Activated naive CD8-positive, alpha-beta T cell treated with anti-CD3 and anti-CD28 coated beads for 36 hours (primary cell): ENCODE results near the gene MAP7D2. TPM values are rescaled to one million over a fixed set of nuclear protein-coding genes. Genes with fewer than 3 reads are reported as not detected.

Experiments used
- DNase-seq: peaks from one replicate; pipeline ENCODE4 v3.0.0; 2021
- H3K27ac Mint-ChIP-seq: one replicate; pipeline ENCODE4 v1.8.0; 2022; ENCODE audit warnings: mild to moderate bottlenecking, moderate library complexity, mixed read lengths
- H3K27me3 Mint-ChIP-seq: one replicate; pipeline ENCODE4 v1.8.0; 2022; ENCODE audit warnings: mild to moderate bottlenecking, mixed read lengths
- H3K36me3 Mint-ChIP-seq: one replicate; pipeline ENCODE4 v1.8.0; 2021; ENCODE audit warnings: mild to moderate bottlenecking, mixed read lengths
- H3K4me1 Mint-ChIP-seq: one replicate; pipeline ENCODE4 v1.8.0; 2021; ENCODE audit warnings: mixed read lengths
- H3K4me3 Mint-ChIP-seq: one replicate; pipeline ENCODE4 v1.8.0; 2022; ENCODE audit warnings: mild to moderate bottlenecking, moderate library complexity, mixed read lengths
- H3K9me3 Mint-ChIP-seq: one replicate; pipeline ENCODE4 v1.8.0; 2022; ENCODE audit warnings: mixed read lengths
- total RNA-seq, 2 experiments: library from RNA; stranded (reverse); gene quantifications; one replicate each; pipeline ENCODE4 v1.2.3, GENCODE V29; 2021

The MAP7D2 gene
- total RNA-seq, 2 experiments from 2014 or later: 0.70 to 0.90 TPM

DNA sequence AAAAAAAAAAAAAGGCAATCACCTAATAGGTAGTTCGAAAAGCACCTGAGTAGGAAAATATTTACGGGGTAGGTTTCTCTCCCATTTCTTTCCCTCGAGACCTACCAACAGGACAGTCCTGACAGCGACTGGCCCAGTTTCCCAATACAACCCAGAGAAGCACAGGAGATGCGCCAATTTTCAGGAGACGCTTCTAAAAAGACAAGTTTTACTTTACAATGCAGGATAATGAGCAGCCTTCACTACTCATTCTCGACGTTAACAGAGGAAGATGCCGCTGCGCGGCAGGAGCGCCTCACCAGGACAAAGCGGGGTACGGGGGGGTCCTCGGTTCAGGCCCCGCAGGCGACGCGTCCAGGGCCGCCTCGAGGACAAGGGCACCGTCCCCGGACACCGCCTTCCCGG is 126.6 kb downstream of the MAP7D2 start:
- DNase-seq: no peak
- Mint-ChIP-seq H3K4me1 (peaks cover 7% of the 10 kb centered on the region), H3K4me3 (peak overlapping the region; percentile 91), H3K27me3 (no peaks in the 10 kb centered on the region), H3K9me3 (no peaks in the 10 kb centered on the region), H3K27ac (peak overlapping the region; percentile 73), H3K36me3 (no peaks in the 10 kb centered on the region)

DNA sequence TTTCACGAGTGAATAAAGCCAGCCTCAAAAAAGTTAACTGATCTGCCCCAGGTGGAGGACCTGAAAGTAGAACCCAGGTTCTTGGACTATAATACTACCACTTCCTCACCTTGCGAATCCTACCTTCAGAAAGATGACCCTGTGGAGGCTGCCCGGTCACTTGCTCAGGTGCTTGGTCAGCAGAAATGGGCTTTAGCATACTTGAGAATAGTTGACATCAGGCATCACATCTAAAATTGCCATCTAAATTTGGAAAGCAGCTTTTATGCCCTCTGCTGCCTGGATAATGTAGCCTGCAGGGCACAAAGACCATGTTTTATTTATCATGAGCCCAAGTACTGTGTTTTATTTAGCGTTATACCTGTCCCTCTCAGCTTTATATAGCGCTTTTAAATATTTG is 128.9 kb downstream of the MAP7D2 start:
- Mint-ChIP-seq H3K9me3 (no peaks in the 10 kb centered on the region), H3K4me3 (no peak overlapping the region), H3K27ac (no peak overlapping the region), H3K4me1 (peaks cover 7% of the 10 kb centered on the region), H3K36me3 (no peaks in the 10 kb centered on the region), H3K27me3 (no peaks in the 10 kb centered on the region)
- DNase-seq: no peak

DNA sequence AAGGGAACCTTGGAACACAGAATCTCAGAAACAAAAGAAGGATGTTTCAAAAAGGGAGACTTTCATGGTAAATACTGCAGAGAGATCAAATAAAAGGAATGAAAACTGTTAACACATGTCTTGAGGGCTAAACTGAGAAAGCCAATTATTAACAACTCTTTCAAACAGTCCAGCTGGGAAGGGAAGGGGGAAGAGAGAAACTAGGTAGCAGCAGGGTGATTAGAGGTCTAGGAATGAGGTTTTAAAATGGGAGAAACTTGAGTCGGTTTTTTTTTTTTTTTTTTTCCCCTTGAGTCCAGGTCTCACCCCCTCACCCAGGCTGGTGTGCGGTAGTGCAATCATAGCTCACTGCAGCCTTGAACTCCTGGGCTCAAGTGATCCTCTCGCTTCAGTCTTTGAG is 130.2 kb downstream of the MAP7D2 start:
- Mint-ChIP-seq H3K27me3 (no peaks in the 10 kb centered on the region), H3K4me1 (peaks cover 6% of the 10 kb centered on the region), H3K4me3 (no peak overlapping the region), H3K9me3 (no peaks in the 10 kb centered on the region), H3K27ac (no peak overlapping the region), H3K36me3 (peaks cover 2% of the 10 kb centered on the region)
- no peak for DNase-seq

DNA sequence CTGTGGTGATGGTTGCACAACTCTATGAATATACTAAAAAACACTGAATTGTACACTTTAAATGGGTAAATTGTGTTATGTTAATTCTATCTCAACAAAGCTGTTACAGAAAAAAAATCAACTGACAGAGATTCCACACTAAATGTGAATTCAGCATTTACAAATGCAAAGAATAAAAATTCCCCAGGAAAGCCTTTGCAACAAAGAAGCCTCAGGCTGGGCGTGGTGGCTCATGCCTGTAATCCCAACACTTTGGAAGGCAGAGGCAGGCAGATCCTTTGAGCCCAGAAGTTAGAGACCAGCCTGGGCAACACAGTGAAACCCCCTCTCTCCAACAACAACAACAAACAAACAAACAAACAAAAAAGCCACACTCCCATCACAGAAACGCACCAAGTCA is 134.8 kb downstream of the MAP7D2 start:
- no peak for DNase-seq
- H3K4me1 Mint-ChIP-seq: peaks cover 8% of the 10 kb centered on the region
- H3K27ac Mint-ChIP-seq: no peak overlapping the region
- H3K4me3 Mint-ChIP-seq: no peak overlapping the region
- H3K27me3 Mint-ChIP-seq: no peaks in the 10 kb centered on the region
- H3K9me3 Mint-ChIP-seq: peaks cover 3% of the 10 kb centered on the region
- peaks cover 15% of the 10 kb centered on the region for H3K36me3 Mint-ChIP-seq

DNA sequence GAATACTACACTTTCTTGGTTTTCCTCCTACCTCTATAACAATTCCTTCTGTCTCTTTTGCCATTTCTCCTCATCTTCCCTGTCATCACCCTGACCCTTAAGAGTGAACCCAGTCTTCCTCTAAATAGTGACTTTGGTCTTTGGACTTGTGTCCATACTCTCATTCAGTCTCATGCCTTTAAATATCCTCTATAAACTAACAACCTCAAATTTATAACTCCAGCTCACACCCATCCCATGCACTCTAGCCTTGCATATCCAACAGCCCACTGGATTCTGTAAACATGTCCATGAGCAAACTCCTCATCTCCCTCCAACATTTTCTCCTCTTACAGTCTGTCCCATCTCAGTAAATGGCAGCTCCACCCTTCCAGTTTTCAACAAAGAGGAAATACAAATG is 140.9 kb downstream of the MAP7D2 start:
- H3K9me3 Mint-ChIP-seq: peaks cover 7% of the 10 kb centered on the region
- peaks cover 16% of the 10 kb centered on the region for H3K4me1 Mint-ChIP-seq
- H3K27me3 Mint-ChIP-seq: no peaks in the 10 kb centered on the region
- H3K4me3 Mint-ChIP-seq: no peak overlapping the region
- no peak for DNase-seq
- H3K27ac Mint-ChIP-seq: no peak overlapping the region
- H3K36me3 Mint-ChIP-seq: peaks cover 18% of the 10 kb centered on the region

DNA sequence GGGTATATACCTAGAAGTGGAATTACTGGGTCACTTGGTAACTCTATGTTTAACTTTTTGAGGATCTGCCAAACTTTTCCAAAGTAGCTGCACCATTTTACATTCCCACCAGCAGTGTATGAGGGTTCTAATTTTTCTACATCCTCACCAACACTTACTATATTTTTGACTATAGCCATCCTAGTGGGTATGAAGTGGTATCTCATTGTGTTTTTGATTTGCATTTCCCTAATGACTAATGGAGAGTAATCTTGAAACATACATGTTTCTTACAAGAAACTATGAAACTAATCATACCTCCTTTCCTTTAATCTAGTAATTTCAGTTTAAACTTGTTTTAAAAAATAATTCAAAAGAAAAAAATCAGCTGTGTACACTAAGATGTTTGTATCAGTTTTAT is 143.7 kb downstream of the MAP7D2 start:
- H3K27ac Mint-ChIP-seq: no peak overlapping the region
- H3K4me3 Mint-ChIP-seq: no peak overlapping the region
- H3K36me3 Mint-ChIP-seq: peaks cover 13% of the 10 kb centered on the region

GRCh38 chrX:19968276-19968675 is 148.4 kb downstream of the MAP7D2 start:
- no peaks in the 10 kb centered on the region for H3K27me3 Mint-ChIP-seq
- DNase-seq: no peak
- H3K4me1 Mint-ChIP-seq: peaks cover 15% of the 10 kb centered on the region
- no peak overlapping the region for H3K4me3 Mint-ChIP-seq
- no peak overlapping the region for H3K27ac Mint-ChIP-seq
- peaks cover 11% of the 10 kb centered on the region for H3K36me3 Mint-ChIP-seq
- H3K9me3 Mint-ChIP-seq: no peaks in the 10 kb centered on the region

More for the DNA sequence above, 143.7 kb downstream of the MAP7D2 start:
- H3K4me1 Mint-ChIP-seq: peaks cover 14% of the 10 kb centered on the region
- no peaks in the 10 kb centered on the region for H3K27me3 Mint-ChIP-seq
- peaks cover 5% of the 10 kb centered on the region for H3K9me3 Mint-ChIP-seq
- DNase-seq: no peak

GRCh38 chrX:19966056-19966455 is 150.7 kb downstream of the MAP7D2 start:
- peaks cover 13% of the 10 kb centered on the region for H3K36me3 Mint-ChIP-seq
- no peak overlapping the region for H3K4me3 Mint-ChIP-seq
- H3K9me3 Mint-ChIP-seq: no peaks in the 10 kb centered on the region
- H3K27ac Mint-ChIP-seq: no peak overlapping the region
- no peaks in the 10 kb centered on the region for H3K27me3 Mint-ChIP-seq
- H3K4me1 Mint-ChIP-seq: peaks cover 10% of the 10 kb centered on the region
- DNase-seq: no peak

DNA sequence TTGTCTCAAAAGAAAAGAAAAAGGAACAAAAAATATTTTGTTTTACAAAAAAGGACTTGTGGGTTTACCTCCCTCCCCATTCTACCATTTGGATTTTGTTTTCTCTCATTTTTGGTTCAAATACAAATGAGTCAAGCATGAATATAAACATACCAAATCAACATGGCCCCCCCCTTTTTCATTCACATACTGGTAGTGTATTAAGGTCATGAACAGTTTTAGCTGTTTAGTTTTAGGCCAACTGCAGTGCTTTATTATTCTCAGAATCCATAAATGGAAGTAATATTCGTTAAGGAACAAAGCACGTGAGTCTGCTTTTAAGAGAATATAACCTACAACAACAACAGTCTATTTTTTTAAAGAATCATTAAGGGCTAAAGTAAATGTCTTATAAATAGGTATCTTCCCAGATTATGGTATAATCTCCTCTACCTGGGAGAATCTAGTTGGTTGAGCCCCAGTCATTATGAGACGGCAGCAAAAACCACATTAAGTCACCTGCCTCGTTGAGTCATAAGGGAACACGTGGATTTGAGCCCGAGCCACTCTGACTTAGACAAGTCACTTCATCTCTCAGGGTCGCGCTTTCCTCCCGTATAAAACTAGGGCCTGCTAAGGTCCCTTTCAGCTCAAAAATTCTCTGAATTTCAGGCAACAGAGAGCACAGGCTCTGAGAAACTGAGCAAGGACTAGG is 152.5 kb downstream of the MAP7D2 start:
- Mint-ChIP-seq H3K27ac (no peak overlapping the region), H3K9me3 (no peaks in the 10 kb centered on the region), H3K36me3 (peaks cover 13% of the 10 kb centered on the region), H3K27me3 (no peaks in the 10 kb centered on the region), H3K4me1 (peaks cover 13% of the 10 kb centered on the region), H3K4me3 (no peak overlapping the region)
- peak; percentile 30 for DNase-seq

GRCh38 chrX:19960913-19961312 is 155.8 kb downstream of the MAP7D2 start:
- no peak overlapping the region for H3K27ac Mint-ChIP-seq
- H3K4me1 Mint-ChIP-seq: peaks cover 13% of the 10 kb centered on the region
- H3K9me3 Mint-ChIP-seq: no peaks in the 10 kb centered on the region
- H3K36me3 Mint-ChIP-seq: peaks cover 15% of the 10 kb centered on the region
- no peaks in the 10 kb centered on the region for H3K27me3 Mint-ChIP-seq
- no peak overlapping the region for H3K4me3 Mint-ChIP-seq
- DNase-seq: no peak

DNA sequence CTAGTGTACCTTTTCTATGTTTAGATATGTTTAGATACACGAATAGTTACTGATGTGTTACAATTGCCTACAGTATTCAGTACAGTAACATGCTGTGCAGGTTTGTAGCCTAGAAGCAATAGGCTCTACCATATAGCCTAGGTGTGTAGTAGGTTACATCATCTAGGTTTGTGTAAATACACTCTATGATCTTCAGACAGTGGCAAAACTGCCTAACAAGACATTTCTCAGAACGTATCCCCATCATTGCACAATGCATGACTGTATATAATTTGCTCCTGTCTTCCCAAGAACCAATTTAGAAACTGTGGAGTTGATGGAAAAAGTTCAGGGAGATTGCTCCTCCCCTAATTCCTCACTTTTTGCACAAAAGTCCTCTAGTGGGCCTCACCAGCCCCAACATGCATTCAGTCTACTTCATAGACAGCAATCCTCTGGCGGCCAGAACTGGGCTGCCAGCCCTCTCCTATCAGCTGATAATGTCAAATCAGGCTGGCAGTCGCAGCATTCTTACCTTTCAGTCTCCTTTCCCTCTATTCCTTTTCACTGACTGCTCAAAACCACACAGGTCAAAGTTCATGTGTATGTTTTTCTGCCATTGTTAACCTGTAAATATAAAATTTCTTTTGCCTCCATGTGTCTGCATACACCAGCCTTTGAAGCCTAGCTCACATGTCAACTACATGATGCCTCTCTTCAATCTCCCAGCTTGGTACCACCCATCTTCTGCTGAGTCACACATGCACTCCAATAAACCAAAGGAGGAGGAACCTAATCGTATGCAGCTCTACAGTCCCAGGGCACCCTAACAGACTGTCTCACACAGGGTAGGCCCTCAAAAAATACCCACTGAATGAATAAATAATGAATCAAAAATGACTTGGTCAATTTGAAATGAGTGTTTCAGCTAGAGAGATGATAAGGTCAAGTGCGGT is 157.9 kb downstream of the MAP7D2 start:
- no peak overlapping the region for H3K4me3 Mint-ChIP-seq
- H3K4me1 Mint-ChIP-seq: peaks cover 4% of the 10 kb centered on the region
- no peaks in the 10 kb centered on the region for H3K9me3 Mint-ChIP-seq
- no peaks in the 10 kb centered on the region for H3K27me3 Mint-ChIP-seq
- H3K27ac Mint-ChIP-seq: no peak overlapping the region
- DNase-seq: no peak
- peaks cover 6% of the 10 kb centered on the region for H3K36me3 Mint-ChIP-seq

DNA sequence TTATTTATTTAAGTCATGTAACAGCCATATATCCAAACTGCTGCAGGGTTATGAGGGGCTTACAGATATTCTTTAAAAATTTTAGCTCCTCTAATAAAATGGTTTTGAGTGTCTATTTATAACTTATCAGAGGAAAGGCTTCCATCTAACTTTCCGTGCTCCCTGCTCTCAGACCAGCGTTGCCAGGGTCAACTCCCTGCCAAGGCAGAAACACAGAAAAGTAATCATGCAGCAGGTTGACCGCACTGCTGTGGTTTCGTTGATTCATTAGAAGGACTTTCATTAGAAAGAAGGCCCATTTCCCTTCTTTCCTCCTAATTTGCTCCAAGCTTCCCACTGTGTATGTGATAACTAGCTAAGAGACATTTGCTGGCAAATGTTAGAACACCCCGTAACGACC is 159.8 kb downstream of the MAP7D2 start:
- Mint-ChIP-seq H3K9me3 (no peaks in the 10 kb centered on the region), H3K36me3 (peaks cover 2% of the 10 kb centered on the region), H3K27ac (no peak overlapping the region), H3K4me1 (peaks cover 4% of the 10 kb centered on the region), H3K4me3 (no peak overlapping the region), H3K27me3 (no peaks in the 10 kb centered on the region)
- DNase-seq: no peak

Other genes starting within 250 kb of the MAP7D2 start
- 10 to 100 TPM; 65.6 to 71.0 TPM for gene SH3KBP1, start 229.3 kb downstream of the MAP7D2 start, total RNA-seq
- 1 to 10 TPM; 2.7 to 3.7 TPM for gene BCLAF3, start 125.8 kb downstream of the MAP7D2 start, total RNA-seq
- gene EIF1AX, start 24.9 kb upstream of the MAP7D2 start, total RNA-seq: 100 to 1,000 TPM; 214 to 219 TPM
- 10 to 100 TPM; 58.7 to 62.0 TPM for gene RPS6KA3, start 150.0 kb upstream of the MAP7D2 start, total RNA-seq